LHCN-M2 (cell line): ENCODE results near the gene IL9R. TPM values are rescaled to one million over a fixed set of nuclear protein-coding genes. Genes with fewer than 3 reads are reported as not detected.
A peak's percentile ranks its signal among the peaks of the same experiment; 100 is the strongest.
"Not testable (repeated sequence)": the region's sequence is repeated elsewhere in the genome, so short reads cannot be mapped to it uniquely, and the experiment has no call there.

Experiments
- DNase-seq: peaks from one replicate; pipeline ENCODE4 v3.0.0-alpha.2; 2012; ENCODE audit warnings: low read depth
- total RNA-seq: library from RNA; depleted of rRNA; stranded (reverse); fragments of >200 nt; gene quantifications from 2 replicates; pipeline ENCODE4 v1.2.3, GENCODE V29; 2014

IL9R gene
- total RNA-seq, 1 experiment from 2014 or later: not detected

GRCh38 chrX:155998116-155998515, 620 bp downstream of the IL9R start:
- no peak for DNase-seq

- DNase-seq: no peak
Measured at GRCh38 chrX:155998761-155999510, 1.4 kb downstream of the IL9R start.

GRCh38 chrX:155999751-156000150, 2.3 kb downstream of the IL9R start:
- DNase-seq: not testable (repeated sequence)

- DNase-seq: no peak
Measured at GRCh38 chrX:156000361-156000926, 2.9 kb downstream of the IL9R start.

GRCh38 chrX:156001001-156001666, 3.6 kb downstream of the IL9R start:
- DNase-seq: no peak

GRCh38 chrX:156001667-156002021, 4.1 kb downstream of the IL9R start:
- DNase-seq: no peak

- no peak for DNase-seq
Measured at GRCh38 chrX:156002507-156002906, 5.0 kb downstream of the IL9R start.

GRCh38 chrX:156003486-156004185, 6.1 kb downstream of the IL9R start:
- DNase-seq: no peak

- DNase-seq: no peak
Measured at GRCh38 chrX:156004256-156004655, 6.8 kb downstream of the IL9R start.

GRCh38 chrX:156004740-156005139, 7.2 kb downstream of the IL9R start:
- DNase-seq: no peak

- DNase-seq: no peak
Measured at GRCh38 chrX:156005144-156005543, 7.6 kb downstream of the IL9R start.

GRCh38 chrX:156006468-156006867, 9.0 kb downstream of the IL9R start:
- DNase-seq: not testable (repeated sequence)

- DNase-seq: not testable (repeated sequence)
Measured at GRCh38 chrX:156008379-156008778, 10.9 kb downstream of the IL9R start.

- peak; percentile 2 for DNase-seq
Measured at GRCh38 chrX:156008915-156009314, 11.4 kb downstream of the IL9R start.

GRCh38 chrX:156009691-156010090, 12.2 kb downstream of the IL9R start:
- DNase-seq: not testable (repeated sequence)

- not testable (repeated sequence) for DNase-seq
Measured at GRCh38 chrX:156013286-156013953, 15.9 kb downstream of the IL9R start.

GRCh38 chrX:156019846-156020245, 22.4 kb downstream of the IL9R start:
- DNase-seq: not testable (repeated sequence)

- DNase-seq: not testable (repeated sequence)
Measured at GRCh38 chrX:156023002-156023401, 25.5 kb downstream of the IL9R start.

GRCh38 chrX:156024949-156025492, 27.5 kb downstream of the IL9R start:
- DNase-seq: not testable (repeated sequence)

- DNase-seq: not testable (repeated sequence)
Measured at GRCh38 chrX:156028653-156029237, 31.2 kb downstream of the IL9R start.

- not testable (repeated sequence) for DNase-seq
Measured at GRCh38 chrX:156029296-156029695, 31.8 kb downstream of the IL9R start.
